ENCODE measurements around the gene PCTP.

Gene PCTP

DNA sequence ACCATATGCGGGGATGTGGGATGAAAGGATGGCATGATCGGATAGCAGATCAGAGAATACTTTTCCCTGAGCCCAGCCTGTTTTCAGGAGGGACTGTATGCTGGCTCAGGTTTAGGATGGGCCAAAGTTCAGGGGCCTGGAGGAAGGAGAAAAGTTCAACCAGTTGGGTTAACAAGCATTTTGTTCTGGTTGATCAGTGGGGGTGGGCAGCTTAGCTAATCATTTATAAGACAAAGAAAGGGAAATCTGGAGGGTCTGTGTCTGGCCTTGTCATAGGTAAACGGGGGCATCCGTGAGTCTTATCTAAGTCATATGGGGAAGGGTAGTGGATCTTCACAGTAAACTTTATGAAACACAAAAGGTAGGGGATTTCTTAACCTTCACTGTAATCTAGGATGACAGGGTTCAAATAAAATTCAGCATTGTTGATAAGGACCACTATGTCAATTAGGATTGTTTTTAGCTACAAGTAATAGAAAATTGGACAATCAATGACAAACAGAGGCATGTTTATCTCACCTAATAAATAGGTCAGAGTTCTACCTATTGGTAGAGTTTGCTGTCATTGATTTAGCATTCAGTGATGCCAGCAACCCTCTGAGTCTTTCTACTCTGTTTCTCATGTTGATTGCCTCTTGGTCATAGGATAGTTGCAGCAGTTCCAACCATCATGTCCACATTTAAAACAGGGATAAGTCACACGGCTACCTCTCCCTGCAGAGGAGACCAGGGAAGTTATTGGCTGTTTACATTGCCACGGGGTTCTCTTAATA, 11.4 kb downstream of the PCTP start:
- DNase-seq (ENCODE audit: low read depth): no peak
- TF ChIP-seq CTCF (IDR thresholded peaks at IDR 0.05; ENCODE audit: control insufficient read depth, insufficient read depth, low read depth, low read length, missing control alignments): no peak
- H3K4me3 ChIP-seq (ENCODE audit: control insufficient read depth, low read depth, low read length): no peak overlapping the region

DNA sequence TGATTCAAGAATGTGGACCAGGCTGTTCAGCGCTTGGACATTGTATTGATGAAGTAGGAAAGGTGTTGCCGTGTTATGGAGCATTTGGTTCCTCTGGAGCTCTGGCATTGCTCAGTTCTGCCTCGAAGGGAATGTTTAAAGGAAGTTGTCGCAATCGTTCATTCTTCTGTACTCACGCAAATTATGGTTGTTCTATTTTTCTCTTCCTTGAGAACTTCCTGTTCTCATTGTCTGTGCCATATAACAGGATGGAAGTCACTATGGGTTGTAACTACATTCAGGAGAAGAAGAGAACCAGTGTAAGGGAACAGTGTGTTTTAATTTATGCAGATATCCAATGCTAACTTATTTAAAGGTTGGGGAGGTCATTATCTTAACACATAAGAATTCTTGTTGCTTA, 13.0 kb downstream of the PCTP start:
- no peak overlapping the region for H3K4me3 ChIP-seq (ENCODE audit: control insufficient read depth, low read depth, low read length)
- no peak for DNase-seq (ENCODE audit: low read depth)
- TF ChIP-seq CTCF (IDR thresholded peaks at IDR 0.05; ENCODE audit: control insufficient read depth, insufficient read depth, low read depth, low read length, missing control alignments): no peak

DNA sequence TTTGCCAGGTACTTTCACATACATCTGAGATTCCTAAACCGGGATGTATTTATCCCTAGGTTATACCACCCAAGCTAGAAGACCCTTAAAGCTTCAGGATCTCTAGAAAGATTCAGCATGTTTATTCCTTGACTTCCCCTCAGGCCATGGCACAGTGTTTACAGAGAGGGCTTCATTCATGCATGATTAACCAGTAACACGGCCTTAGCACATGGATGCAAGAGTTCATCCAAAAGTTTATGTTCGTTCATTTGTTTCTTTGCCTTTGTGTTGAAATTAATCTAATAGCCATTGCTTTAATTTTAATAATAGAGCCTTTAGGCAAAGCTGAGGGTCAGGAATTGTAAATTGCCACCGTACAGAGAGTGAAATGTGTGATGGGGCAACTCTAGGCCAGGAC, 13.8 kb downstream of the PCTP start:
- no peak for TF ChIP-seq CTCF (IDR thresholded peaks at IDR 0.05; ENCODE audit: control insufficient read depth, insufficient read depth, low read depth, low read length, missing control alignments)
- H3K4me3 ChIP-seq (ENCODE audit: control insufficient read depth, low read depth, low read length): no peak overlapping the region
- DNase-seq (ENCODE audit: low read depth): no peak

GRCh38 chr17:55765472-55765871, 14.6 kb downstream of the PCTP start:
- no peak for DNase-seq (ENCODE audit: low read depth)
- TF ChIP-seq CTCF (IDR thresholded peaks at IDR 0.05; ENCODE audit: control insufficient read depth, insufficient read depth, low read depth, low read length, missing control alignments): no peak
- H3K4me3 ChIP-seq (ENCODE audit: control insufficient read depth, low read depth, low read length): no peak overlapping the region

GRCh38 chr17:55768936-55769624, 18.2 kb downstream of the PCTP start:
- no peak for DNase-seq (ENCODE audit: low read depth)
- H3K4me3 ChIP-seq (ENCODE audit: control insufficient read depth, low read depth, low read length): no peak overlapping the region
- no peak for TF ChIP-seq CTCF (IDR thresholded peaks at IDR 0.05; ENCODE audit: control insufficient read depth, insufficient read depth, low read depth, low read length, missing control alignments)

GRCh38 chr17:55769625-55770000, 18.8 kb downstream of the PCTP start:
- no peak for TF ChIP-seq CTCF (IDR thresholded peaks at IDR 0.05; ENCODE audit: control insufficient read depth, insufficient read depth, low read depth, low read length, missing control alignments)
- H3K4me3 ChIP-seq (ENCODE audit: control insufficient read depth, low read depth, low read length): no peak overlapping the region
- peak; percentile 61 for DNase-seq (ENCODE audit: low read depth)

Measured in AG09309 (cell line).